GM23248 (cell line): ENCODE results near the gene EGLN1.

ENCODE experiments used
- EZH2 ChIP-seq: fragments of 200-600 bp; sonication (generic); IDR thresholded peaks from 2 replicates; pipeline ENCODE4 v1.6.1; 2018; ENCODE audit warnings: antibody characterized with exemption, mild to moderate bottlenecking; ENCODE audit not compliant: insufficient read depth, poor library complexity, severe bottlenecking
- EZH2phosphoT487 ChIP-seq: fragments of 200-600 bp; sonication (generic); IDR thresholded peaks from 2 replicates; pipeline ENCODE4 v1.6.1; 2018; ENCODE audit warnings: antibody characterized with exemption, moderate library complexity, mild to moderate bottlenecking, low read depth; ENCODE audit not compliant: insufficient read depth

- TF ChIP-seq EZH2phosphoT487 (no peak), EZH2 (no peak)
Measured at GRCh38 chr1:231357831-231358354, 64.2 kb downstream of the EGLN1 start.
